Fibroblast of villous mesenchyme (primary cell): ENCODE measurements around the gene DCAF8. TPM values are rescaled to one million over a fixed set of nuclear protein-coding genes. Genes with fewer than 3 reads are reported as not detected.

Source experiments
- DNase-seq: peaks from one replicate; pipeline ENCODE4 v3.0.0-alpha.2; 2010; ENCODE audit warnings: low read depth
- H3K4me3 ChIP-seq: 2 replicates; pipeline ENCODE4 v1.5.1; 2011; ENCODE audit warnings: low read depth, mild to moderate bottlenecking, low read length
- total RNA-seq: library from RNA; depleted of rRNA; stranded (reverse); fragments of >200 nt; gene quantifications from 2 replicates; pipeline ENCODE4 v1.2.3, GENCODE V29; 2012
- TF ChIP-seq, protein P1 (sequence below): IDR thresholded peaks from 2 replicates; pipeline ENCODE4 v1.5.1; 2012; ENCODE audit warnings: low read depth, mild to moderate bottlenecking, low read length; ENCODE audit not compliant: insufficient read depth

Gene DCAF8
- total RNA-seq, 1 donor = 75.1 TPM

DNA sequence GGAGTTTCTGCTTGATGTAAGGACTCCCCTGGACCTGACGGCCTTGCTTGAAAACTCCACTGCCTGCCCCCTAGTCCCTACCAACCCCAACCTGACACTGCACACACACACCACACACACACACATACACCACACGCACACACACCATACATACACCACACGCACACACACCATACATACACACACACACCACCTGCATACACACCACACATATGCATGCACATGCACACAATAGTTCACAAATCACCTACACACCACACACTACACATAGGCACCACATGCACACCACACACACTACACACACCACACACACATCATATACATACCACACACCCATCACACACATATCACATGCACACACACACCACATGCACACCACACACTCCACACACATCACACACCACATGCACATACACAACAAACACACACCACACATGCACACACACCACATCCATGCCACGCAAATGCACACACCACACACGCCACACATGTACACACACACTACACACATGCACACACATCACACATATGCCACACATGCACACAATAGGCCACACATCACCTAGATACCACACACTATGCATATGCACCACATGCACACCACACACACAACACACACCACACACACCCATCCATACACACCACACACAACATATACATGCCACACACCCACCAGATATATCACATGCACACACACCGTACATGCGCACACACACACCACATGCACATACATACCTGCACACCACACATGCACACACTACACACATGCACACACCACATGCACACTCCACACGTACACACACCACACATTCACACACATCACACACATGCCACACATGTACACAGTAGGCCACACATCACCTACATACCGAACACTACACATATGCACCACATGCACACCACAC lies 68.3 kb downstream of the DCAF8 start:
- TF ChIP-seq, protein P1, sequence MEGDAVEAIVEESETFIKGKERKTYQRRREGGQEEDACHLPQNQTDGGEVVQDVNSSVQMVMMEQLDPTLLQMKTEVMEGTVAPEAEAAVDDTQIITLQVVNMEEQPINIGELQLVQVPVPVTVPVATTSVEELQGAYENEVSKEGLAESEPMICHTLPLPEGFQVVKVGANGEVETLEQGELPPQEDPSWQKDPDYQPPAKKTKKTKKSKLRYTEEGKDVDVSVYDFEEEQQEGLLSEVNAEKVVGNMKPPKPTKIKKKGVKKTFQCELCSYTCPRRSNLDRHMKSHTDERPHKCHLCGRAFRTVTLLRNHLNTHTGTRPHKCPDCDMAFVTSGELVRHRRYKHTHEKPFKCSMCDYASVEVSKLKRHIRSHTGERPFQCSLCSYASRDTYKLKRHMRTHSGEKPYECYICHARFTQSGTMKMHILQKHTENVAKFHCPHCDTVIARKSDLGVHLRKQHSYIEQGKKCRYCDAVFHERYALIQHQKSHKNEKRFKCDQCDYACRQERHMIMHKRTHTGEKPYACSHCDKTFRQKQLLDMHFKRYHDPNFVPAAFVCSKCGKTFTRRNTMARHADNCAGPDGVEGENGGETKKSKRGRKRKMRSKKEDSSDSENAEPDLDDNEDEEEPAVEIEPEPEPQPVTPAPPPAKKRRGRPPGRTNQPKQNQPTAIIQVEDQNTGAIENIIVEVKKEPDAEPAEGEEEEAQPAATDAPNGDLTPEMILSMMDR = no peak
- no peak for DNase-seq
- H3K4me3 ChIP-seq = no peak overlapping the region

GRCh38 chr1:160193091-160193819 lies 69.1 kb downstream of the DCAF8 start:
- H3K4me3 ChIP-seq = no peak overlapping the region
- TF ChIP-seq, protein P1 = peak; percentile 97

GRCh38 chr1:160192234-160192633 lies 70.1 kb downstream of the DCAF8 start:
- DNase-seq = no peak
- TF ChIP-seq, protein P1 = no peak
- H3K4me3 ChIP-seq = no peak overlapping the region

More at GRCh38 chr1:160193091-160193819, 69.1 kb downstream of the DCAF8 start:
- peak; percentile 88 for DNase-seq

- no peak for DNase-seq
Measured at GRCh38 chr1:160191756-160192155, 70.6 kb downstream of the DCAF8 start.

GRCh38 chr1:160189649-160190625 lies 72.4 kb downstream of the DCAF8 start, which contains the start of gene CASQ1:
TSS of gene CASQ1 (plus strand) at chr1:160190575. CDS start at chr1:160190752, 177 bp downstream.
- no peak for DNase-seq
- TF ChIP-seq, protein P1 = no peak
- no peak within 1 kb of the TSS for H3K4me3 ChIP-seq

More at GRCh38 chr1:160191756-160192155, 70.6 kb downstream of the DCAF8 start:
- H3K4me3 ChIP-seq = no peak overlapping the region
- TF ChIP-seq, protein P1 = no peak

GRCh38 chr1:160188341-160188740 lies 74.0 kb downstream of the DCAF8 start:
- TF ChIP-seq, protein P1 = no peak
- DNase-seq = no peak
- no peak overlapping the region for H3K4me3 ChIP-seq
